H9 (cell line): ENCODE measurements around the gene CHPF2. TPM values are rescaled to one million over a fixed set of nuclear protein-coding genes. Genes with fewer than 3 reads are reported as not detected.
A peak's percentile ranks its signal among the peaks of the same experiment; 100 is the strongest.

Source experiments
- DNase-seq: peaks from one replicate; pipeline ENCODE4 v3.0.0-alpha.2; 2017
- H2AFZ ChIP-seq: one replicate; pipeline ENCODE4 v1.6.1; 2013; ENCODE audit warnings: mild to moderate bottlenecking, low read length, control low read depth, moderate library complexity
- H2AK5ac ChIP-seq: 2 replicates; pipeline ENCODE4 v1.6.1; 2013; ENCODE audit warnings: low read length, control low read depth, mixed read lengths; ENCODE audit not compliant: insufficient read length
- H2BK120ac ChIP-seq: one replicate; pipeline ENCODE4 v1.6.1; 2013; ENCODE audit warnings: low read depth, mild to moderate bottlenecking, low read length, control low read depth, inconsistent platforms; ENCODE audit not compliant: poor library complexity, severe bottlenecking
- H2BK12ac ChIP-seq: 2 replicates; pipeline ENCODE4 v1.6.1; 2013; ENCODE audit warnings: low read length, control low read depth, mixed read lengths, low read depth; ENCODE audit not compliant: insufficient read length
- H2BK15ac ChIP-seq: 2 replicates; pipeline ENCODE4 v1.6.1; 2013; ENCODE audit warnings: low read depth, low read length, control low read depth
- H2BK20ac ChIP-seq: one replicate; pipeline ENCODE4 v1.6.1; 2013; ENCODE audit warnings: low read depth, mild to moderate bottlenecking, low read length, control low read depth, inconsistent platforms; ENCODE audit not compliant: poor library complexity, severe bottlenecking
- H2BK5ac ChIP-seq: 2 replicates; pipeline ENCODE4 v1.6.1; 2013; ENCODE audit warnings: low read length, control low read depth, mixed read lengths; ENCODE audit not compliant: insufficient read length
- H3K14ac ChIP-seq: 2 replicates; pipeline ENCODE4 v1.6.1; 2013; ENCODE audit warnings: low read length, control low read depth; ENCODE audit not compliant: insufficient read depth
- H3K18ac ChIP-seq: 2 replicates; pipeline ENCODE4 v1.6.1; 2013; ENCODE audit warnings: low read depth, mild to moderate bottlenecking, mixed read lengths, low read length, control low read depth; ENCODE audit not compliant: insufficient read length
- H3K23ac ChIP-seq: 2 replicates; pipeline ENCODE4 v1.6.1; 2013; ENCODE audit warnings: low read length, control low read depth, mixed read lengths, low read depth; ENCODE audit not compliant: insufficient read length
- H3K23me2 ChIP-seq: 2 replicates; pipeline ENCODE4 v1.6.1; 2013; ENCODE audit warnings: low read depth, mild to moderate bottlenecking, mixed read lengths, low read length, control low read depth; ENCODE audit not compliant: insufficient read length, poor library complexity, severe bottlenecking
- H3K27ac ChIP-seq: 2 replicates; pipeline ENCODE4 v1.5.1; 2013; ENCODE audit warnings: low read length, control low read depth, mixed read lengths, low read depth; ENCODE audit not compliant: insufficient read length
- H3K27me3 ChIP-seq: 2 replicates; pipeline ENCODE4 v1.6.1; 2013; ENCODE audit warnings: low read length, control low read depth, inconsistent platforms; ENCODE audit not compliant: insufficient read depth
- H3K4ac ChIP-seq: 2 replicates; pipeline ENCODE4 v1.6.1; 2013; ENCODE audit warnings: low read depth, mild to moderate bottlenecking, control low read depth, inconsistent platforms, low read length, moderate library complexity
- H3K4me1 ChIP-seq: 2 replicates; pipeline ENCODE4 v1.6.1; 2013; ENCODE audit warnings: low read length, control low read depth, inconsistent platforms; ENCODE audit not compliant: insufficient read depth
- H3K4me2 ChIP-seq: 2 replicates; pipeline ENCODE4 v1.6.1; 2013; ENCODE audit warnings: low read length, control low read depth, mixed read lengths; ENCODE audit not compliant: insufficient read length, insufficient read depth
- H3K56ac ChIP-seq: 2 replicates; pipeline ENCODE4 v1.6.1; 2013; ENCODE audit warnings: low read depth, mild to moderate bottlenecking, mixed read lengths, low read length, control low read depth; ENCODE audit not compliant: insufficient read length
- H3K79me1 ChIP-seq: 2 replicates; pipeline ENCODE4 v1.6.1; 2013; ENCODE audit warnings: low read depth, mild to moderate bottlenecking, moderate library complexity, low read length, control low read depth, inconsistent platforms; ENCODE audit not compliant: insufficient read depth, poor library complexity, severe bottlenecking
- H3K79me2 ChIP-seq: 2 replicates; pipeline ENCODE4 v1.6.1; 2013; ENCODE audit warnings: low read length, control low read depth, inconsistent platforms; ENCODE audit not compliant: insufficient read depth
- H3K9ac ChIP-seq: 2 replicates; pipeline ENCODE4 v1.6.1; 2013; ENCODE audit warnings: low read length, control low read depth, mixed read lengths; ENCODE audit not compliant: insufficient read length; ENCODE audit errors: extremely low read depth
- H3K9me3 ChIP-seq: one replicate; pipeline ENCODE4 v1.6.1; 2013; ENCODE audit warnings: low read depth, low read length, inconsistent platforms; ENCODE audit not compliant: control insufficient read depth
- H3T11ph ChIP-seq: one replicate; pipeline ENCODE4 v1.6.1; 2013; ENCODE audit warnings: mild to moderate bottlenecking, low read length, control low read depth, inconsistent platforms
- H4K20me1 ChIP-seq: one replicate; pipeline ENCODE4 v1.6.1; 2013; ENCODE audit not compliant: control insufficient read depth, insufficient read length, insufficient read depth
- H4K5ac ChIP-seq: 2 replicates; pipeline ENCODE4 v1.6.1; 2013; ENCODE audit warnings: low read depth, mild to moderate bottlenecking, mixed read lengths, low read length, control low read depth; ENCODE audit not compliant: insufficient read length
- H4K8ac ChIP-seq: replicated peaks from 2 replicates; pipeline ENCODE4 v1.6.1; 2013; ENCODE audit warnings: low read length, control low read depth, mixed read lengths, low read depth; ENCODE audit not compliant: insufficient read length
- H4K91ac ChIP-seq: 2 replicates; pipeline ENCODE4 v1.6.1; 2013; ENCODE audit warnings: low read depth, mild to moderate bottlenecking, moderate library complexity, mixed read lengths, low read length, control low read depth; ENCODE audit not compliant: insufficient read length
- H3K27ac Mint-ChIP-seq, 3 experiments: 2 replicates in 2 of 3; 3 replicates in 1 of 3; pipeline ENCODE4 v1.8.0; 2020 to 2021; ENCODE audit warnings: mixed read lengths in 3 of 3, mild to moderate bottlenecking in 1 of 3, moderate library complexity in 1 of 3
- H3K27me3 Mint-ChIP-seq: 2 replicates; pipeline ENCODE4 v1.8.0; 2021; ENCODE audit warnings: low read depth, mild to moderate bottlenecking, moderate library complexity, mixed read lengths
- H3K36me3 Mint-ChIP-seq, 3 experiments: 2 replicates in 2 of 3; 3 replicates in 1 of 3; pipeline ENCODE4 v1.8.0; 2020 to 2021; ENCODE audit warnings: low read depth in 3 of 3, mixed read lengths in 3 of 3; ENCODE audit not compliant: insufficient read depth in 1 of 3
- H3K4me1 Mint-ChIP-seq, 2 experiments: 2 replicates each; pipeline ENCODE4 v1.8.0; 2020; ENCODE audit warnings: mixed read lengths in 2 of 2
- H3K4me3 Mint-ChIP-seq, 2 experiments: 2 replicates in 1 of 2; 3 replicates in 1 of 2; pipeline ENCODE4 v1.8.0; 2020 to 2021; ENCODE audit warnings: mild to moderate bottlenecking in 2 of 2, mixed read lengths in 2 of 2, moderate library complexity in 1 of 2
- H3K9me3 Mint-ChIP-seq, 2 experiments: 2 replicates in 1 of 2; 3 replicates in 1 of 2; pipeline ENCODE4 v1.8.0; 2020; ENCODE audit warnings: mild to moderate bottlenecking in 2 of 2, mixed read lengths in 2 of 2, moderate library complexity in 1 of 2
- WGBS: extraction: QIAGEN DNeasy Blood & Tissue Kit; methylation state at CpG from one replicate; pipeline ENCODE4 v1.1.7; 2013; ENCODE audit warnings: missing lambda C conversion rate, low lambda C conversion rate, mixed read lengths; ENCODE audit not compliant: insufficient read length; ENCODE audit errors: extremely low coverage; 5-methylcytosine and 5-hydroxymethylcytosine counted together
- total RNA-seq: library from RNA; stranded (reverse); gene quantifications from 2 replicates; pipeline ENCODE4 v1.2.1, GENCODE V29; 2021
- TF ChIP-seq, protein P1 (sequence below): fragments of 200-600 bp; sonication (generic); conservative IDR thresholded peaks from 3 replicates; pipeline ENCODE4 v1.8.0; 2021; ENCODE audit warnings: antibody characterized with exemption, mild to moderate bottlenecking

CHPF2 gene
- total RNA-seq, 1 experiment from 2014 or later = 25.7 TPM

DNA sequence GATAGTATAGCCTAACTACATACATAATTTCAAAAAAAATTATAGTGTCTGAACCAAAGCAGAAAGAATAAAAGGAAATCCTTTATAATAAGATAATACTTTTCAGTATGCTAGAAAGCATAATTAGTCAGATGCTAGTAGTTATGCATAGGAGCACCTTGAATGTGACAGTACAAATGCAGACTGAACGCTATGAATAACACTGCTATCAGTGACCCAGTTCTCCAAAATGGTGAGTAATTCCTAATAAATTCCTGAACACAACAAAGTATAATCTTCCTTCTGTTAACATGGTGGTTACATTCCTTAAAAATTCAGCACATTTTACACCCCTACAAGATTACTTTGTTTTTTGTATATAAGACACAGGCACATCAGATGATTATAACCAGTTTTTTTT, 1.2 kb upstream of the CHPF2 start:
- Histone ChIP-seq H3K56ac (no peak overlapping the region), H2BK120ac (no peak overlapping the region), H4K91ac (no peak overlapping the region), H3K4me1 (no peaks in the 10 kb centered on the region; the same call in 1 of the 2 replicates), H2BK20ac (no peak overlapping the region), H3K18ac (no peak overlapping the region), H3K79me1 (no peaks in the 10 kb centered on the region), H3T11ph (no peak overlapping the region), H3K9me3 (no peaks in the 10 kb centered on the region), H2BK12ac (no peak overlapping the region), H3K14ac (no peak overlapping the region), H3K23ac (no peak overlapping the region), H3K27ac (no peak overlapping the region), H3K23me2 (peaks cover 16% of the 10 kb centered on the region), H2BK5ac (no peak overlapping the region), H3K9ac (no peak overlapping the region), H4K8ac (no peak overlapping the region), H3K4me2 (no peak overlapping the region), H4K20me1 (no peaks in the 10 kb centered on the region), H2AK5ac (no peak overlapping the region), H3K79me2 (peaks cover 9% of the 10 kb centered on the region; the same call in 1 of the 2 replicates), H3K4ac (no peak overlapping the region), H3K27me3 (no peaks in the 10 kb centered on the region), H4K5ac (no peak overlapping the region), H2AFZ (no peak overlapping the region), H2BK15ac (no peak overlapping the region)
- Mint-ChIP-seq H3K27ac (no peak overlapping the region), H3K27me3 (no peaks in the 10 kb centered on the region; the same call in 1 of the 2 replicates), H3K9me3 (no peaks in the 10 kb centered on the region), H3K4me1 (peaks cover 32 to 36% of the 10 kb centered on the region in 2 experiments), H3K36me3 (peaks cover 4 to 16% (median 11%) of the 10 kb centered on the region in 3 experiments; a peak in 6 of 7 replicates), H3K4me3 (peak overlapping the region in 1 of 2 experiments; percentile 64; a peak in 2 of 5 replicates)
- no CpG with 5 or more reads among the region's 1 CpG for WGBS
- DNase-seq = no peak
- TF ChIP-seq, protein P1, sequence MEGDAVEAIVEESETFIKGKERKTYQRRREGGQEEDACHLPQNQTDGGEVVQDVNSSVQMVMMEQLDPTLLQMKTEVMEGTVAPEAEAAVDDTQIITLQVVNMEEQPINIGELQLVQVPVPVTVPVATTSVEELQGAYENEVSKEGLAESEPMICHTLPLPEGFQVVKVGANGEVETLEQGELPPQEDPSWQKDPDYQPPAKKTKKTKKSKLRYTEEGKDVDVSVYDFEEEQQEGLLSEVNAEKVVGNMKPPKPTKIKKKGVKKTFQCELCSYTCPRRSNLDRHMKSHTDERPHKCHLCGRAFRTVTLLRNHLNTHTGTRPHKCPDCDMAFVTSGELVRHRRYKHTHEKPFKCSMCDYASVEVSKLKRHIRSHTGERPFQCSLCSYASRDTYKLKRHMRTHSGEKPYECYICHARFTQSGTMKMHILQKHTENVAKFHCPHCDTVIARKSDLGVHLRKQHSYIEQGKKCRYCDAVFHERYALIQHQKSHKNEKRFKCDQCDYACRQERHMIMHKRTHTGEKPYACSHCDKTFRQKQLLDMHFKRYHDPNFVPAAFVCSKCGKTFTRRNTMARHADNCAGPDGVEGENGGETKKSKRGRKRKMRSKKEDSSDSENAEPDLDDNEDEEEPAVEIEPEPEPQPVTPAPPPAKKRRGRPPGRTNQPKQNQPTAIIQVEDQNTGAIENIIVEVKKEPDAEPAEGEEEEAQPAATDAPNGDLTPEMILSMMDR = no peak
